CD4-positive, alpha-beta T cell treated with Interferon alpha-2 for 1 hour (primary cell): Measurements from ENCODE around the gene AMBRA1.

Source experiments
- DNase-seq, 2 donors: peaks; one replicate each; pipeline ENCODE4 v3.0.0-alpha.2; 2020 to 2022

AMBRA1 gene

DNA sequence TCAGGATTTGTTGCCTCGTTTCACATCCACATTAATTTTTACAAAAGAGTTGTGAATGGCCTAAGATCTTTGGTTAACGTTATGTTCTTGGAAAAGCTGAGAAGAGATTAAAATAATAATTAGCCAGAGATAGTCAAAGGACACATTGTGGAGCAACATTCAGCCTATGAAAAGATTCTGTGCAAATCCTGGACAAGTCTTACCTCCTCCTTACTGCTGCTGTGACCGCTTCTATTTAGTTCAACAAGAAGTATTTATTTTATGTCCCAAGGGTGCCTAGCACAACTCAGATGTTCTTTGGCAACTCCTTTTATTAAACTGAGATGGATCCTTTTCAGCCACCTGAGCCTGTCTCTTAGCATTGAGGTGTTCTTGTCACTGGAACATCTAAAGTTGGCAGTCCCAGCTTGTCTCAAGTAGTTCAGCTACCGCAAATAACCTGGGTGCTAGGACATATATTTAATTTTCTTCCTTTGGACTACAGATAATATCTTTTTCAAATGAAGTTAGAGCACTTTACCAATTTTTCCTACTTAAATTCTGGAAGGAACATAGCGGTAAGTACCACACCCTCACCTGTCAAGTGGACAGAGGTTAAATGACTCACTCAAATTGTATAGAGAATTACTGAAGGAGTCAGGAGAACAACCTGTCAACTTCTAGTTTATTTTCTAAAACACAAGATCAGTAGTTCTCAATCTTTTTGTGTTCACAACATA, 121.7 kb downstream of the AMBRA1 start:
- DNase-seq, result no peak

DNA sequence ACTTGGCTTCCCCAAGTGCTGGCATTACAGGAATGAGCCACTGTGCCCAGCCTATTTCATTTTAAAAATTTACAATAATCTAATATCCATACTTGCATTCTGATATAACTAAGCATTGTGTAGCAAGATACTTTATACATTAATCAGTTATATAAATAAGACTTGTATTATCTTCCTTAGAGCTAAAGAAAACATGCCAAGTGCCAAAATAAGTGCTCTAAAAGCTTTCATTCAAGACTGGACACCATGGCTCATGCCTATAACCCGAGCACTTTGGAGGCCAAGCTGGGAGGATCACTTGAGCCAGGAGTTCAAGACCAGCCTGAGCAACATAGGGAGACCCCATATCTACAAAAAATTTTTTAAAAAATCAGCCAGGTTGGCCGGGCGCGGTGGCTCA, 123.9 kb downstream of the AMBRA1 start:
- DNase-seq, result no peak

GRCh38 chr11:46465683-46466082, 128.1 kb downstream of the AMBRA1 start:
- no peak for DNase-seq

DNA sequence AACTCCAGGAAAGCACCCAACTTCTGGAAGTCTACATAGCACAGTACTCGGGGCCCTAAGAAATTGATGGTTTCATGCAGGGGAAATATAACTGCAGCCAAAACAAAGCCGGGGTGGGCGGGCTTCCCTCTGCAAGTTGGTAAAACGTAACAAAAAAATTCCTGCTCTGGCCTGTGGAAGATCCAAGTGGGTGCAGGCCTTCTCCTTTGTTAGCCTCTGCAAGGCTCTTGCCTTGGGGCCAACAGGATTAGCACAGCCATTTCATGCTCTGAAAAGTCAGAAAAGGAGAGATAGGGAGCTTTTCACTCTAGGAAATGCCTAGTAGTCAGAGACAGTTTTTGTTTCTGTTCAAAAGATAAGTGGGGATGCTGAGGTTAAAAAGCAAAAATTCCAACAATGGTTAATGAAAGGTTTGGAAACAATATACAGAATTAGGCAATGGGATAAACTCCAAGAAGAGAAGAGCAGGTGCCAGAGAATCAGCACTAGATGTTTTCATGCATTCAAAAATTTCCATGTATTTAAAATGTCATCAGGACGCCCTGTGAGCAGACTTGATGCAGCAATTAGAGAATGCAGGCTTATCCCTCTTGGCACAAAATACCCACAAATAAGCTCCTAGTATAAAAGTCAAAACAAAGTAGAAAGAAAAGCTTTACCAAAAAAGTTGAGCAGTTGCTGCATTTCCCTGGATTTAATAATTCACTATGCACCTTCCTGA, 130.0 kb downstream of the AMBRA1 start:
- DNase-seq, result no peak

- no peak for DNase-seq
These were observed 132.3 kb downstream of the AMBRA1 start for GRCh38 chr11:46461461-46461927.

- DNase-seq, result no peak
These were observed 135.3 kb downstream of the AMBRA1 start for GRCh38 chr11:46458491-46458890.

DNA sequence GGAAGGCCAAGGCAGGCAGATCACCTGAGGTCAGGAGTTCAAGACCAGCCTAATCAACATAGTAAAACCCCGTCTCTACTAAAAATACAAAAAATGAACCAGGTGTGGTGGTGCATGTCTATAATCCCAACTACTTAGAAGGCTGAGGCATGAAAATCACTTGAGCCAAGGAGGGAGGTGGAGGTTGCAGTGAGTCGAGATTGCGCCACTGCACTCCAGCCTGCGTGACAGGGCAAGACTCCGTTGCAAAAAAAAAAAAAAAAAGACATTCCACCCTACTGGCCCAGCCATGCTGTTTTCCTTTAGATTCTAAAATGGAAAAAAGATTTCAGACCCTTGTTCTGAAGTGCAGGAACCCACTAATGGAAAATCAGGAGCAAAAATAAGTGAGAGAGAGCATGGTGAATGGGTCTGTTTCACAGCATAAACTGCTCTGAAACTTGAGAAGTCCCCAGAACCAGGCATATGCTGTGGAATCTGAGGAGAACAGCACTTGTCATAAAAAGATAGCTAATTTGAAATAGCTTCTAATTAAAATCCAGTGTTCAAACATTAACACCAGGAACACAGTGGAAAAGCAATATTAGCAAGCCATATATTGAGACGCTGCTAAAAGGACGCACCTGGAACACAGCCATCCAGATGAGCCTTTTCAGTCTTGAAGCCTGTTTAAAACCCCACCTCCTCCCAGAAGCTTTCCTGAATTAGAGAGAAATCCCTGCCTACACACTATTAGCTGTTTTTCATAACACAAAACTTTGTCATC, 136.0 kb downstream of the AMBRA1 start:
- no peak for DNase-seq

GRCh38 chr11:46457021-46457420, 136.8 kb downstream of the AMBRA1 start:
- no peak for DNase-seq

- no peak for DNase-seq
These were observed 137.4 kb downstream of the AMBRA1 start for GRCh38 chr11:46456269-46457001.

DNA sequence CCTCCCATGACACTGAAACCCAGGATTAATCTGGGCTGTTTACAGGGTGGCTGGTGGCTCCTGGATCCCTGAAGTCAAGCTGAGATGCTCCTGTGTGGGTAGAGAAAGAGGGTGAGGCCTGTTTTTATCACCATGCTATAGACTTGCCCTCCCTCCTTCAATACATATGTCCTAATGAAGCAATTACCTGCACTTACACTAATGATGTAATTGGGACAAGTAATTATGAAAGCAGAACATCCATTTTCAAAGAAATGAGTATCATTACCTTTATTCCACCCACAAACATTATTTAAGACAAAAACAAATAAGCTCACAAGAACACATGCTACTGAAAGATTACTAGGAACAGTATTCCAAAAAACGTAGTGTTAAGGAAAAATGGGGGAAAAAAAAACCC, 138.0 kb downstream of the AMBRA1 start:
- no peak for DNase-seq

GRCh38 chr11:46452918-46453517, 140.8 kb downstream of the AMBRA1 start:
- DNase-seq, result no peak

- no peak for DNase-seq
These were observed 142.1 kb downstream of the AMBRA1 start for GRCh38 chr11:46451759-46452158.

GRCh38 chr11:46450846-46451477, 142.9 kb downstream of the AMBRA1 start:
- DNase-seq, result no peak

- DNase-seq, result no peak
These were observed 146.3 kb downstream of the AMBRA1 start for GRCh38 chr11:46447544-46447943.

DNA sequence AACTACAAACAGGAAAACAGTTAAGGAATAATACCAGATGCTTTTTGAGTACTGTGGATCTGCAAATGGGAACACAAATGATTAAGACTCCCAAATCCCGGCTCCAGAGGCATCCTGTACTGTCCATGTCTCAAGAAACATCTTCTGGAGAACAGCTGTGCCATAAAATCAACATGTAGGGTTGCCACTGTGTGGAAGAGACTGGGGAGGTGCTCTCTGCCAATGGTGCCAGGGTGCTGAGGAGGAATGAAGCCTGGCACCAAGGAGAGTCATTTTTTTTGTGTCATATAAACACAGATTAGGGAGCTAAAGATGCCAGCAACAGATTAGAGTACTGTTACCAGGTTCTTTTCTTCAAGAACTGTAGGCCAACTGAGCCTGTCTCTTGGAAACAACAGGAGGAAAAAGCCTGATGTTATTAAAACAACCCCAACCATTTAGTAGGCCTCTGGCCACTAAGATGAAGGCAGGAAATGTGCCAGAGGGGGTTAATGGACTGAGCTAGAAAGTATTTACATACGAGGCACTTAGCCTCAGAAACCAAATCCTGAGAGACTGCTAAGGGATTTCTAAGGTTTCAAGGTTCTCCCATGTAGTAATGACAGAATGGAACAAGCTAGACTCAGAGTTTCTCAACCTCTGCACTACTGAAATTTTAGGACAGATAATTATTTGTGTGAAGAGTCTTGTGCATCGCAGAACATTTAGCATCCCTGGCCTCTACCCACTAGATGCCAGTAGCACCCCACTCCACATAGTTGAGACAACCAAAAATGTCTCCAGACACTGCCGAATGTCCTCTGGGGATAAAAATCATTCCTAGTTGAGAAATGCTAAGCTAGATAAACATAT, 147.7 kb downstream of the AMBRA1 start:
- no peak for DNase-seq

- DNase-seq, result no peak
These were observed 148.5 kb downstream of the AMBRA1 start for GRCh38 chr11:46445192-46445919.

DNA sequence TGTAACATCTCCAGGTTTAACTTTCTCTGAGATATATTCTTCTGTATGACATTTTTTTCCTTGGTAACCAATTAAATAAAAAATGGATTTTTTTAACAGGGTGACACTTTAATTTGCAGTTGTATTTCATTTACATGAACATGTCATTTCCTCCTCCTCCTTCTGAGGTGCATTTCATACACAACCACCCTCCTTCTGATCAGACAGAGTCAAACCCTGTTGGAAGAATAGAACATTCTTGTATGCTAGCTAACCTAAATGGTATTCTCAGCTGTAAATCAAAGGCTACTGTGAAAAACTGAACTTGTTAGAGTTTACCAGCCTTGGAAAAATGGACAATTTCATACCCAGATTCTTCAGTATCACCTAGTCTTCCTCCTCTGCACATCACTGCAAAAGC, 149.5 kb downstream of the AMBRA1 start:
- DNase-seq, result no peak

GRCh38 chr11:46438211-46438610, 155.6 kb downstream of the AMBRA1 start:
- no peak for DNase-seq

GRCh38 chr11:46437122-46437689, 156.6 kb downstream of the AMBRA1 start:
- DNase-seq, result no peak

- DNase-seq, result no peak
These were observed 157.7 kb downstream of the AMBRA1 start for GRCh38 chr11:46436113-46436512.
